ENCODE measurements around the gene SSU72. TPM values are rescaled to one million over a fixed set of nuclear protein-coding genes. Genes with fewer than 3 reads are reported as not detected.

SSU72 gene
- total RNA-seq, 5 donors from 2014 or later (not counting 1 experiment from before 2014, with no cell fraction given) = 112 to 135 (median 134) TPM

GRCh38 chr1:1621173-1622009 lies 46.7 kb upstream of the SSU72 start:
- DNase-seq (no peak), ATAC-seq (replicated peaks in 1 of 4) (no peak)
- ChIA-PET POLR2A (no interaction called here), CTCF (no interaction called here)
- H3K36me3 Mint-ChIP-seq = peaks cover 4% of the 10 kb centered on the region
- WGBS (ENCODE audit: insufficient coverage) = 89% methylated on average over 24 of the region's 31 CpGs
- no peaks in the 10 kb centered on the region for H3K27me3 Mint-ChIP-seq
- Histone ChIP-seq H3K9me3 (no peaks in the 10 kb centered on the region), H3K36me3 (ENCODE audit: control insufficient read depth in 2 of 2, extremely low read depth in 1 of 2, insufficient read depth in 1 of 2, low read length in 1 of 2) (peaks cover 7% of the 10 kb centered on the region in 2 donors), H3K4me1 (ENCODE audit: control insufficient read depth in 1 of 2, extremely low read depth in 1 of 2, insufficient read depth in 2 of 2, low read length in 2 of 2) (peaks cover 6 to 16% of the 10 kb centered on the region in 2 experiments), H3K27ac (ENCODE audit: low read length) (no peak overlapping the region), H3K4me3 (ENCODE audit: control insufficient read depth in 1 of 2, extremely low read depth in 1 of 2, low read length in 1 of 2) (no peak overlapping the region), H3K27me3 (replicated peaks in 1 of 2; ENCODE audit: control insufficient read depth in 2 of 2, extremely low read depth in 1 of 2, insufficient read depth in 2 of 2, low read length in 1 of 2) (no peaks in the 10 kb centered on the region)
- no peaks in the 10 kb centered on the region for H3K9me3 Mint-ChIP-seq
- no peak overlapping the region for H3K27ac Mint-ChIP-seq
- H3K4me3 Mint-ChIP-seq = no peak overlapping the region
- H3K4me1 Mint-ChIP-seq = peaks cover 11 to 17% (median 13%) of the 10 kb centered on the region in 3 donors

GRCh38 chr1:1620433-1621139 lies 45.9 kb upstream of the SSU72 start:
- Mint-ChIP-seq H3K9me3 (no peaks in the 10 kb centered on the region), H3K27ac (no peak overlapping the region), H3K36me3 (peaks cover 4% of the 10 kb centered on the region), H3K27me3 (no peaks in the 10 kb centered on the region), H3K4me3 (no peak overlapping the region), H3K4me1 (peaks cover 11 to 15% (median 14%) of the 10 kb centered on the region in 3 donors)
- no peak for DNase-seq
- peaks cover 6 to 17% of the 10 kb centered on the region in 2 experiments for H3K4me1 ChIP-seq (ENCODE audit: control insufficient read depth in 1 of 2, extremely low read depth in 1 of 2, insufficient read depth in 2 of 2, low read length in 2 of 2)
- POLR2A ChIA-PET = no interaction called here
- peaks cover 7% of the 10 kb centered on the region in 2 donors for H3K36me3 ChIP-seq (ENCODE audit: control insufficient read depth in 2 of 2, extremely low read depth in 1 of 2, insufficient read depth in 1 of 2, low read length in 1 of 2)
- WGBS (ENCODE audit: insufficient coverage) = 98% methylated on average over 7 of the region's 16 CpGs
- CTCF ChIA-PET = no interaction called here
- no peak overlapping the region for H3K4me3 ChIP-seq (ENCODE audit: control insufficient read depth in 1 of 2, extremely low read depth in 1 of 2, low read length in 1 of 2)
- H3K27me3 ChIP-seq (replicated peaks in 1 of 2; ENCODE audit: control insufficient read depth in 2 of 2, extremely low read depth in 1 of 2, insufficient read depth in 2 of 2, low read length in 1 of 2) = no peaks in the 10 kb centered on the region
- H3K27ac ChIP-seq (ENCODE audit: low read length) = no peak overlapping the region
- ATAC-seq (replicated peaks in 1 of 4) = no peak
- no peaks in the 10 kb centered on the region for H3K9me3 ChIP-seq

GRCh38 chr1:1619917-1620361 lies 45.3 kb upstream of the SSU72 start:
- ATAC-seq (replicated peaks in 1 of 4) (no peak), DNase-seq (peak in 1 of 35 experiments; percentile 3)
- Mint-ChIP-seq H3K27me3 (no peaks in the 10 kb centered on the region), H3K27ac (no peak overlapping the region), H3K4me1 (peaks cover 13 to 15% (median 14%) of the 10 kb centered on the region in 3 donors), H3K9me3 (no peaks in the 10 kb centered on the region), H3K36me3 (peaks cover 4% of the 10 kb centered on the region), H3K4me3 (no peak overlapping the region)
- Histone ChIP-seq H3K4me1 (ENCODE audit: control insufficient read depth in 1 of 2, extremely low read depth in 1 of 2, insufficient read depth in 2 of 2, low read length in 2 of 2) (peaks cover 6 to 13% of the 10 kb centered on the region in 2 experiments), H3K4me3 (ENCODE audit: control insufficient read depth in 1 of 2, extremely low read depth in 1 of 2, low read length in 1 of 2) (no peak overlapping the region), H3K36me3 (ENCODE audit: control insufficient read depth in 2 of 2, extremely low read depth in 1 of 2, insufficient read depth in 1 of 2, low read length in 1 of 2) (peaks cover 7% of the 10 kb centered on the region in 2 donors), H3K27ac (ENCODE audit: low read length) (no peak overlapping the region), H3K27me3 (replicated peaks in 1 of 2; ENCODE audit: control insufficient read depth in 2 of 2, extremely low read depth in 1 of 2, insufficient read depth in 2 of 2, low read length in 1 of 2) (no peaks in the 10 kb centered on the region), H3K9me3 (no peaks in the 10 kb centered on the region)
- 90% methylated on average over 13 of the region's 14 CpGs for WGBS (ENCODE audit: insufficient coverage)
- ChIA-PET CTCF (no interaction called here), POLR2A (no interaction called here)

GRCh38 chr1:1618396-1619068 lies 43.9 kb upstream of the SSU72 start:
- 94% methylated on average over 7 of the region's 9 CpGs for WGBS (ENCODE audit: insufficient coverage)
- Mint-ChIP-seq H3K4me3 (no peak overlapping the region), H3K9me3 (no peaks in the 10 kb centered on the region), H3K36me3 (peaks cover 4% of the 10 kb centered on the region), H3K4me1 (peaks cover 26 to 29% (median 27%) of the 10 kb centered on the region in 3 donors), H3K27ac (no peak overlapping the region), H3K27me3 (no peaks in the 10 kb centered on the region)
- CTCF ChIA-PET = no interaction called here
- peak in 1 of 35 experiments; percentile 3 for DNase-seq
- H3K27me3 ChIP-seq (replicated peaks in 1 of 2; ENCODE audit: control insufficient read depth in 2 of 2, extremely low read depth in 1 of 2, insufficient read depth in 2 of 2, low read length in 1 of 2) = no peaks in the 10 kb centered on the region
- ATAC-seq (replicated peaks in 1 of 4) = no peak
- no peak overlapping the region for H3K4me3 ChIP-seq (ENCODE audit: control insufficient read depth in 1 of 2, extremely low read depth in 1 of 2, low read length in 1 of 2)
- no peak overlapping the region for H3K27ac ChIP-seq (ENCODE audit: low read length)
- H3K36me3 ChIP-seq (ENCODE audit: control insufficient read depth in 2 of 2, extremely low read depth in 1 of 2, insufficient read depth in 1 of 2, low read length in 1 of 2) = peaks cover 7% of the 10 kb centered on the region in 2 donors
- POLR2A ChIA-PET = no interaction called here
- H3K4me1 ChIP-seq (ENCODE audit: control insufficient read depth in 1 of 2, extremely low read depth in 1 of 2, insufficient read depth in 2 of 2, low read length in 2 of 2) = peaks cover 13 to 24% of the 10 kb centered on the region in 2 experiments
- H3K9me3 ChIP-seq = no peaks in the 10 kb centered on the region

GRCh38 chr1:1617925-1618324 lies 43.3 kb upstream of the SSU72 start:
- ATAC-seq (replicated peaks in 1 of 4) (no peak), DNase-seq (peak in 1 of 35 experiments; percentile 2)
- Mint-ChIP-seq H3K4me1 (peaks cover 28 to 30% (median 29%) of the 10 kb centered on the region in 3 donors), H3K36me3 (peaks cover 4% of the 10 kb centered on the region), H3K27me3 (no peaks in the 10 kb centered on the region), H3K4me3 (peak overlapping the region; percentile 75 to 82 (median 77)), H3K9me3 (no peaks in the 10 kb centered on the region), H3K27ac (no peak overlapping the region)
- Histone ChIP-seq H3K36me3 (ENCODE audit: control insufficient read depth in 2 of 2, extremely low read depth in 1 of 2, insufficient read depth in 1 of 2, low read length in 1 of 2) (peaks cover 7% of the 10 kb centered on the region in 2 donors), H3K27ac (ENCODE audit: low read length) (no peak overlapping the region), H3K4me3 (ENCODE audit: control insufficient read depth in 1 of 2, extremely low read depth in 1 of 2, low read length in 1 of 2) (no peak overlapping the region), H3K9me3 (no peaks in the 10 kb centered on the region), H3K4me1 (ENCODE audit: control insufficient read depth in 1 of 2, extremely low read depth in 1 of 2, insufficient read depth in 2 of 2, low read length in 2 of 2) (peaks cover 14 to 27% of the 10 kb centered on the region in 2 experiments), H3K27me3 (replicated peaks in 1 of 2; ENCODE audit: control insufficient read depth in 2 of 2, extremely low read depth in 1 of 2, insufficient read depth in 2 of 2, low read length in 1 of 2) (no peaks in the 10 kb centered on the region)
- WGBS (ENCODE audit: insufficient coverage) = 98% methylated on average over 5 of the region's 6 CpGs
- ChIA-PET POLR2A (no interaction called here), CTCF (no interaction called here)

GRCh38 chr1:1617516-1617915 lies 42.9 kb upstream of the SSU72 start:
- Histone ChIP-seq H3K36me3 (ENCODE audit: control insufficient read depth in 2 of 2, extremely low read depth in 1 of 2, insufficient read depth in 1 of 2, low read length in 1 of 2) (peaks cover 7% of the 10 kb centered on the region in 2 donors), H3K9me3 (no peaks in the 10 kb centered on the region), H3K27me3 (replicated peaks in 1 of 2; ENCODE audit: control insufficient read depth in 2 of 2, extremely low read depth in 1 of 2, insufficient read depth in 2 of 2, low read length in 1 of 2) (no peaks in the 10 kb centered on the region), H3K4me3 (ENCODE audit: control insufficient read depth in 1 of 2, extremely low read depth in 1 of 2, low read length in 1 of 2) (no peak overlapping the region), H3K27ac (ENCODE audit: low read length) (no peak overlapping the region), H3K4me1 (ENCODE audit: control insufficient read depth in 1 of 2, extremely low read depth in 1 of 2, insufficient read depth in 2 of 2, low read length in 2 of 2) (peaks cover 14 to 27% of the 10 kb centered on the region in 2 experiments)
- CTCF ChIA-PET = no interaction called here
- POLR2A ChIA-PET = interaction anchor here in 1 of 2 donors (0.6 kb wide), 1 partner anchor 11 kb away, joined by 3 read pairs; no protein-coding TSS in a partner anchor
- 86% methylated on average over 6 of the region's 11 CpGs for WGBS (ENCODE audit: insufficient coverage)
- Mint-ChIP-seq H3K9me3 (no peaks in the 10 kb centered on the region), H3K4me3 (peak overlapping the region; percentile 75 to 82 (median 77)), H3K27ac (no peak overlapping the region), H3K4me1 (peaks cover 25 to 29% (median 29%) of the 10 kb centered on the region in 3 donors), H3K36me3 (peaks cover 4% of the 10 kb centered on the region), H3K27me3 (no peaks in the 10 kb centered on the region)
- ATAC-seq (replicated peaks in 1 of 4) (no peak), DNase-seq (no peak)
